H1 (cell line): ENCODE measurements around the gene RAB44. TPM values are rescaled to one million over a fixed set of nuclear protein-coding genes. Genes with fewer than 3 reads are reported as not detected.

Experiments used
- CTCF ChIA-PET: fragments of 300-600 bp; sonication (Branson Sonifier 250); formaldehyde crosslinking; loops from one replicate; lab custom pipeline; 2021; ENCODE audit not compliant: partially characterized antibody; lab: Charles Lee
- POLR2A ChIA-PET: fragments of 300-600 bp; sonication (Branson Sonifier 250); formaldehyde crosslinking; loops from one replicate; lab custom pipeline; 2021; ENCODE audit warnings: inconsistent platforms; ENCODE audit not compliant: partially characterized antibody; lab: Charles Lee
- DNase-seq, 2 experiments: peaks; one replicate each; pipeline versions ENCODE4 v3.0.0 to v3.0.0-alpha.2; 2010 to 2022; ENCODE audit warnings: low spot score in 2 of 2, low read depth in 1 of 2, mixed read lengths in 1 of 2
- FAIRE-seq: peaks from 2 replicates; lab custom pipeline; 2011; peaks lifted over from hg19 to GRCh38; lab: Jason Lieb, UNC
- H2AFZ ChIP-seq: 2 replicates; pipeline ENCODE4 v1.8.1; 2012; ENCODE audit warnings: low read length, inconsistent platforms
- H2AK5ac ChIP-seq: 2 replicates; pipeline ENCODE4 v1.6.1; 2013; ENCODE audit warnings: low read depth, low read length
- H2BK120ac ChIP-seq: replicated peaks from 2 replicates; pipeline ENCODE3; 2013; ENCODE audit warnings: low read depth, low read length, inconsistent platforms
- H2BK12ac ChIP-seq: 2 replicates; pipeline ENCODE4 v1.6.1; 2013; ENCODE audit warnings: low read depth, low read length
- H2BK15ac ChIP-seq: 2 replicates; pipeline ENCODE4 v1.6.1; 2013; ENCODE audit warnings: low read length
- H2BK20ac ChIP-seq: 2 replicates; pipeline ENCODE4 v1.6.1; 2013; ENCODE audit warnings: low read length
- H2BK5ac ChIP-seq: 2 replicates; pipeline ENCODE4 v1.6.1; 2013; ENCODE audit warnings: low read depth, low read length
- H3K14ac ChIP-seq: 2 replicates; pipeline ENCODE4 v1.6.1; 2013; ENCODE audit warnings: inconsistent platforms; ENCODE audit not compliant: insufficient read length
- H3K18ac ChIP-seq: 2 replicates; pipeline ENCODE4 v1.6.1; 2013; ENCODE audit warnings: low read length; ENCODE audit errors: extremely low read depth
- H3K23ac ChIP-seq: 2 replicates; pipeline ENCODE4 v1.6.1; 2013; ENCODE audit warnings: inconsistent platforms; ENCODE audit not compliant: insufficient read length
- H3K23me2 ChIP-seq: 2 replicates; pipeline ENCODE4 v1.6.1; 2013; ENCODE audit warnings: low read depth, low read length
- H3K27ac ChIP-seq: 2 replicates; pipeline ENCODE4 v1.6.1; 2011; ENCODE audit warnings: low read depth, low read length, inconsistent platforms
- H3K27me3 ChIP-seq, 4 experiments: replicated peaks in 1 of 4; 1 replicate in 1 of 4; 2 replicates in 3 of 4; pipeline versions ENCODE4 v1.6.1 to v1.8.1; 2011 to 2013; ENCODE audit warnings: low read length in 3 of 4, mild to moderate bottlenecking in 3 of 4, inconsistent platforms in 2 of 4, mixed read lengths in 2 of 4, moderate library complexity in 1 of 4; ENCODE audit not compliant: control insufficient read depth in 3 of 4, insufficient read depth in 3 of 4; ENCODE audit errors: extremely low read depth in 1 of 4
- H3K36me3 ChIP-seq, 4 experiments: 2 replicates each; pipeline versions ENCODE4 v1.6.1 to v1.8.1; 2011 to 2013; ENCODE audit warnings: mild to moderate bottlenecking in 4 of 4, low read length in 3 of 4, moderate library complexity in 2 of 4, control low read depth in 1 of 4, inconsistent platforms in 1 of 4; ENCODE audit not compliant: insufficient read depth in 4 of 4, control insufficient read depth in 2 of 4
- H3K4ac ChIP-seq: replicated peaks from 2 replicates; pipeline ENCODE3; 2013; ENCODE audit warnings: low read length, low read depth, mixed read lengths, inconsistent platforms; ENCODE audit not compliant: insufficient read length
- H3K4me1 ChIP-seq, 4 experiments: replicated peaks in 1 of 4; 1 replicate in 1 of 4; 2 replicates in 3 of 4; pipeline versions ENCODE4 v1.6.1 to v1.8.1; 2011 to 2013; ENCODE audit warnings: low read length in 3 of 4, inconsistent platforms in 2 of 4, mixed read lengths in 1 of 4; ENCODE audit not compliant: insufficient read depth in 4 of 4, control insufficient read depth in 3 of 4
- H3K4me2 ChIP-seq, 2 experiments: 2 replicates each; pipeline versions ENCODE4 v1.6.1 to v1.8.1; 2011 to 2013; ENCODE audit warnings: low read depth in 2 of 2, low read length in 2 of 2, control low read depth in 1 of 2, inconsistent platforms in 1 of 2, mild to moderate bottlenecking in 1 of 2; ENCODE audit not compliant: insufficient read depth in 1 of 2
- H3K4me3 ChIP-seq, 4 experiments: fragments of 200-600, 300-600 bp in 1 of 4; sonication (generic), shearing (Covaris generic), sonication (Bioruptor Twin) in 1 of 4; 2 replicates each; pipeline versions ENCODE4 v1.5.1 to v1.8.1; 2011 to 2016; ENCODE audit warnings: low read length in 4 of 4, low read depth in 3 of 4, control low read depth in 2 of 4, inconsistent platforms in 2 of 4, mild to moderate bottlenecking in 2 of 4, mixed read lengths in 1 of 4, moderate library complexity in 1 of 4; ENCODE audit not compliant: insufficient read depth in 2 of 4; ENCODE audit errors: extremely low read depth in 1 of 4
- H3K56ac ChIP-seq: replicated peaks from 2 replicates; pipeline ENCODE3; 2013; ENCODE audit warnings: low read depth, mild to moderate bottlenecking, mixed read lengths, low read length, inconsistent platforms; ENCODE audit not compliant: insufficient read length
- H3K79me1 ChIP-seq: 2 replicates; pipeline ENCODE4 v1.6.1; 2013; ENCODE audit warnings: low read depth, low read length, control low read depth
- H3K79me2 ChIP-seq, 2 experiments: 2 replicates each; pipeline versions ENCODE4 v1.6.1 to v1.8.1; 2012 to 2013; ENCODE audit warnings: low read length in 2 of 2, mild to moderate bottlenecking in 2 of 2, inconsistent platforms in 1 of 2; ENCODE audit not compliant: insufficient read depth in 2 of 2, control insufficient read depth in 1 of 2
- H3K9ac ChIP-seq, 4 experiments: replicated peaks in 1 of 4; 1 replicate in 1 of 4; 2 replicates in 3 of 4; pipeline versions ENCODE4 v1.6.1 to v1.8.1; 2011 to 2013; ENCODE audit warnings: low read depth in 3 of 4, low read length in 3 of 4, control low read depth in 2 of 4, mild to moderate bottlenecking in 2 of 4, moderate library complexity in 2 of 4, inconsistent platforms in 1 of 4; ENCODE audit errors: extremely low read depth in 1 of 4
- H3K9me3 ChIP-seq, 2 experiments: 2 replicates each; pipeline versions ENCODE4 v1.6.1 to v1.8.1; 2012 to 2013; ENCODE audit warnings: mild to moderate bottlenecking in 2 of 2, moderate library complexity in 2 of 2, control low read depth in 1 of 2, inconsistent platforms in 1 of 2, low read depth in 1 of 2, low read length in 1 of 2, mixed read lengths in 1 of 2; ENCODE audit not compliant: insufficient read depth in 2 of 2
- H4K20me1 ChIP-seq, 2 experiments: replicated peaks in 1 of 2; 2 replicates each; pipeline versions ENCODE3 to v1.8.1; 2011 to 2013; ENCODE audit warnings: inconsistent platforms in 2 of 2, low read length in 2 of 2, mild to moderate bottlenecking in 1 of 2; ENCODE audit not compliant: insufficient read depth in 2 of 2, control insufficient read depth in 1 of 2
- H4K5ac ChIP-seq: 2 replicates; pipeline ENCODE4 v1.6.1; 2013; ENCODE audit warnings: low read length, low read depth, mixed read lengths, inconsistent platforms; ENCODE audit not compliant: insufficient read length
- H4K8ac ChIP-seq: 2 replicates; pipeline ENCODE4 v1.8.0; 2013; ENCODE audit warnings: mild to moderate bottlenecking, moderate library complexity, low read length, inconsistent platforms; ENCODE audit not compliant: insufficient read depth; ENCODE audit errors: extremely low read depth
- H4K91ac ChIP-seq: replicated peaks from 2 replicates; pipeline ENCODE3; 2013; ENCODE audit warnings: low read length, mixed read lengths, inconsistent platforms; ENCODE audit not compliant: insufficient read length
- WGBS, 2 experiments: shearing (Covaris generic) in 1 of 2; methylation state at CpG; one replicate each; pipeline versions ENCODE4 v1.1.6 to v1.1.7; 2013 to 2015; ENCODE audit warnings: low lambda C conversion rate in 2 of 2, mixed read lengths in 2 of 2, inconsistent platforms in 1 of 2, low coverage in 1 of 2, missing lambda C conversion rate in 1 of 2; ENCODE audit not compliant: insufficient replicate concordance in 2 of 2, insufficient coverage in 1 of 2, insufficient read length in 1 of 2; ENCODE audit errors: extremely low coverage in 1 of 2, missing lambda C conversion rate in 1 of 2; 5-methylcytosine and 5-hydroxymethylcytosine counted together
- polyA plus RNA-seq, 7 experiments: library from polyadenylated mRNA; depleted of rRNA in 3 of 7; stranded (reverse) in 5 of 7; unstranded in 2 of 7; fragments of >200 nt in 5 of 7; fragments of 200-250 nt in 2 of 7; gene quantifications; 1 replicate in 5 of 7; 2 replicates in 1 of 7; 4 replicates in 1 of 7; pipeline versions ENCODE4 v1.2.1 to v1.2.3, GENCODE V29; 2011 to 2013; ENCODE audit warnings: missing spikeins in 2 of 7, mixed read lengths in 2 of 7
- total RNA-seq: library from RNA; stranded (reverse); fragmentation: NEBNext Ultra II Directional; extraction: Animal tissue kit (Norgen Biotek cat#: 25700); gene quantifications from 2 replicates; pipeline ENCODE4 v1.2.1, GENCODE V29; 2021

RAB44 gene
- total and polyA plus RNA-seq, 2 of the 8 experiments (the other 6 are each of a cell fraction or from before 2014, with no cell fraction given), result 0.02 TPM; not detected in 1

- no peak overlapping the region for H3K18ac ChIP-seq
- H2AK5ac ChIP-seq, result no peak overlapping the region
- H3K4ac ChIP-seq, result no peak overlapping the region
- H2BK20ac ChIP-seq, result no peak overlapping the region
- H2BK120ac ChIP-seq, result no peak overlapping the region
- no peak overlapping the region for H3K9ac ChIP-seq
- peaks cover 0 to 26% of the 10 kb centered on the region in 2 experiments; a peak in 2 of 4 replicates for H3K79me2 ChIP-seq
- 94% methylated on average over 6 of the region's 6 CpGs; no CpG with 5 or more reads in 1 of the 2 experiments for WGBS, 2 experiments
- no peak overlapping the region for H2BK15ac ChIP-seq
- POLR2A ChIA-PET, result interaction anchor here (1.0 kb wide), 1 partner anchor 88 kb away, joined by 3 read pairs; no protein-coding TSS in a partner anchor
- H3K27ac ChIP-seq, result no peak overlapping the region
- H2AFZ ChIP-seq, result no peak overlapping the region
- H3K36me3 ChIP-seq, result peaks cover 4 to 30% (median 19%) of the 10 kb centered on the region in 4 experiments; a peak in 7 of 8 replicates
- no peak overlapping the region for H2BK5ac ChIP-seq
- DNase-seq, result no peak
- FAIRE-seq, result no peak
- H3K56ac ChIP-seq, result no peak overlapping the region
- H3K4me3 ChIP-seq, result no peak overlapping the region
- H4K20me1 ChIP-seq, result peaks cover under 1 to 23% of the 10 kb centered on the region in 2 experiments
- H4K8ac ChIP-seq, result no peak overlapping the region
- H3K27me3 ChIP-seq, result peaks cover 2 to 16% (median 12%) of the 10 kb centered on the region in 4 experiments
- H4K91ac ChIP-seq, result no peak overlapping the region
- CTCF ChIA-PET, result interaction anchor here (1.3 to 8.8 kb wide), 5 partner anchors 9 to 76 kb away, joined by 3 to 67 read pairs (median 5); partner anchors contain the start of gene RAB44
- H2BK12ac ChIP-seq, result no peak overlapping the region
- no peak overlapping the region for H3K23ac ChIP-seq
- H3K4me1 ChIP-seq, result peaks cover 0 to 6% (median 2%) of the 10 kb centered on the region in 4 experiments; a peak in 3 of 7 replicates
- no peak overlapping the region for H4K5ac ChIP-seq
- H3K23me2 ChIP-seq, result peaks cover 7% of the 10 kb centered on the region; the same call in 1 of the 2 replicates
- H3K79me1 ChIP-seq, result no peaks in the 10 kb centered on the region
- no peaks in the 10 kb centered on the region for H3K9me3 ChIP-seq
- no peak overlapping the region for H3K14ac ChIP-seq
- H3K4me2 ChIP-seq, result no peak overlapping the region
These were observed 13.2 kb upstream of the RAB44 start for GRCh38 chr6:36684447-36684812.
